Adrenal gland (tissue), 5 donors: ENCODE results near the gene KCNIP1.

Experiments used
- CTCF ChIP-seq, 6 experiments: fragments of 450-650 bp in 4 of 6; fragments of 200-600 bp in 2 of 6; sonication (generic) in 1 of 6; IDR thresholded peaks; 1 replicate in 5 of 6; 2 replicates in 1 of 6; pipeline versions ENCODE4 v1.5.1 to v1.8.0; 2016 to 2021; ENCODE audit warnings: antibody characterized with exemption in 6 of 6, mild to moderate bottlenecking in 2 of 6, moderate library complexity in 1 of 6
- POLR2A ChIP-seq, 2 donors: fragments of 450-650 bp; IDR thresholded peaks; one replicate each; pipeline ENCODE4 v1.6.1; 2017; ENCODE audit warnings: antibody characterized with exemption in 2 of 2, mild to moderate bottlenecking in 2 of 2, moderate library complexity in 1 of 2
- donor health status: DM: no; HTN: no; CAD: no.

- TF ChIP-seq CTCF (IDR thresholded peaks at IDR 0.05), result no peak
- no peak for TF ChIP-seq POLR2A (IDR thresholded peaks at IDR 0.05)
Measured at GRCh38 chr5:170528976-170529375, 25.2 kb downstream of the KCNIP1 start.
